Bronchus fibroblast of lung (primary cell): ENCODE data around the gene TCL1A. TPM values are rescaled to one million over a fixed set of nuclear protein-coding genes. Genes with fewer than 3 reads are reported as not detected.

Experiments
- total RNA-seq: library from RNA; depleted of rRNA; stranded (reverse); fragments of >200 nt; gene quantifications from 2 replicates; pipeline ENCODE4 v1.2.3, GENCODE V29; 2015

TCL1A gene
- total RNA-seq, result not detected in 2 replicates

GRCh38 chr14:95713596-95714371 lies at the start of gene TCL1A:
Gene TCL1A, minus strand, starts transcription at chr14:95714125. Its CDS starts 59 bp downstream, at chr14:95714066.

GRCh38 chr14:95685978-95686922 lies 27.7 kb downstream of the TCL1A start, which contains the start of gene TCL1B:
Gene TCL1B, plus strand, starts transcription at chr14:95686426. Its CDS starts 42 bp downstream, at chr14:95686468.

Other genes with a start within 250 kb of the TCL1A start
- gene SYNE3, start 197.5 kb downstream of the TCL1A start, total RNA-seq, result 7.6 and 7.9 TPM in 2 replicates
- 56.0 and 62.5 TPM in 2 replicates for gene GLRX5, start 179.1 kb downstream of the TCL1A start, total RNA-seq
- not detected in 2 replicates for gene TCL1B, start 27.7 kb downstream of the TCL1A start, total RNA-seq
- gene TUNAR, start 162.7 kb upstream of the TCL1A start, total RNA-seq, result not detected in 2 replicates